Fibroblast of mammary gland (primary cell): ENCODE results near the gene MMP3.

Experiments used
- DNase-seq: peaks from one replicate; pipeline ENCODE4 v3.0.0-alpha.2; 2010; ENCODE audit warnings: low read depth
- H3K4me3 ChIP-seq: 2 replicates; pipeline ENCODE4 v1.5.1; 2011; ENCODE audit warnings: low read depth, mild to moderate bottlenecking, low read length, moderate library complexity; ENCODE audit not compliant: control insufficient read depth
- CTCF ChIP-seq: conservative IDR thresholded peaks from 2 replicates; pipeline ENCODE4 v1.5.1; 2011; ENCODE audit warnings: low read depth, low read length, inconsistent platforms; ENCODE audit not compliant: control insufficient read depth, insufficient read depth

MMP3 gene

GRCh38 chr11:102810950-102811660, 32.3 kb downstream of the MMP3 start:
- DNase-seq, result peak; percentile 38
- TF ChIP-seq CTCF, result peak; percentile 66
- H3K4me3 ChIP-seq, result no peak overlapping the region

DNA sequence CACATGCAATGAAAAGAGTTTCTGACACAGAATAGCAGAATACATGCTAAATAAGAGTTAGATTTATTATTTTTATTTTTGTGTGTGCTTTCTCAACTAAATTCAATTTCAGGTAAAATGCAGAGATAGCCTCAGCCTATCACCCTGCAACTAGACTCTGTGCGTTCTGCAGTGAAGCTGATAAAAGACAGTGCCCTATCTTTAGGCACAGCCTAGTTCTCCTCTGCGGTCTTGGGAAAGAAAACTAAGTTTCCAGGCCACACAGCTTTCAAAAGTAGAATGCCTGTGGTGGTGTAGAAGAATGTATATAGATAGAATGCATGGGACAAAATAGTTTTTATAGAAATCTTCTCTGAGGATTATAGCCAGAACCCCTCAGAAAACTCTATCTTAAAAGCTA, 33.4 kb downstream of the MMP3 start:
- no peak for TF ChIP-seq CTCF
- DNase-seq, result no peak
- no peak overlapping the region for H3K4me3 ChIP-seq

- H3K4me3 ChIP-seq, result no peak overlapping the region
- DNase-seq, result peak; percentile 21
- TF ChIP-seq CTCF, result peak; percentile 32
Observed at GRCh38 chr11:102807921-102808320, 35.5 kb downstream of the MMP3 start.

DNA sequence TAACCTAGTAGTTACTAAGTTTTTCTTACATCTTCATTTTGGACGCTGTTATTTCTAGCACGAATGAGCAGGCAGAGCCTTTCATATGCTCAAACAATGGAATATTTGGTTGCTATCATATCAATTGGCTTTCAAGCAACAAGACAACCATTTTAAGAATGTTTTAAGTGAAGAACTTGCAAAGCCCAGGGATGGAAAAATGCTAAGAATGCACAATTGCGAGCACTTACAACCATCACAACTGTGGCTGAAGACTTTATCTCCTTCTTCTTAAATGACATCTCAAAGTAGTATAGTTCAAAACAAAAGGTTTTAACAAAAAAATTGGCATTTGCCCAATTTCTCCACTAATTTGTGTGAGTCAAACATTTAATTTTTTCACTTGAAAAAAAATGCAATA, 37.1 kb downstream of the MMP3 start:
- no peak overlapping the region for H3K4me3 ChIP-seq
- TF ChIP-seq CTCF, result no peak
- no peak for DNase-seq

- no peak overlapping the region for H3K4me3 ChIP-seq
- peak; percentile 92 for DNase-seq
- TF ChIP-seq CTCF, result no peak
Observed at GRCh38 chr11:102802341-102802740, 41.1 kb downstream of the MMP3 start.

GRCh38 chr11:102800767-102801166, 42.6 kb downstream of the MMP3 start:
- DNase-seq, result no peak
- no peak overlapping the region for H3K4me3 ChIP-seq
- no peak for TF ChIP-seq CTCF

- TF ChIP-seq CTCF, result no peak
- no peak overlapping the region for H3K4me3 ChIP-seq
- DNase-seq, result peak; percentile 70
Observed at GRCh38 chr11:102799681-102800340, 43.6 kb downstream of the MMP3 start.
